Measurements from ENCODE around the gene ADCYAP1R1.

The ADCYAP1R1 gene

GRCh38 chr7:31092606-31093005, 40.5 kb downstream of the ADCYAP1R1 start:
- DNase-seq, result no peak

- peak; percentile 23 for DNase-seq
Observed at GRCh38 chr7:31093282-31093681, 41.2 kb downstream of the ADCYAP1R1 start.

- DNase-seq, result peak; percentile 12
Observed at GRCh38 chr7:31094271-31094670, 42.2 kb downstream of the ADCYAP1R1 start.

GRCh38 chr7:31095286-31096197, 43.4 kb downstream of the ADCYAP1R1 start:
- DNase-seq, result peak; percentile 16

- DNase-seq, result peak; percentile 37
Observed at GRCh38 chr7:31096198-31096876, 44.2 kb downstream of the ADCYAP1R1 start.

- peak; percentile 35 for DNase-seq
Observed at GRCh38 chr7:31096877-31097258, 44.8 kb downstream of the ADCYAP1R1 start.

- DNase-seq, result peak; percentile 19
Observed at GRCh38 chr7:31098642-31099360, 46.7 kb downstream of the ADCYAP1R1 start.

GRCh38 chr7:31099451-31100444, 47.6 kb downstream of the ADCYAP1R1 start:
- DNase-seq, result peak; percentile 48

- DNase-seq, result peak; percentile 46
Observed at GRCh38 chr7:31100445-31100844, 48.3 kb downstream of the ADCYAP1R1 start.

- peak; percentile 22 for DNase-seq
Observed at GRCh38 chr7:31100871-31101270, 48.8 kb downstream of the ADCYAP1R1 start.

GRCh38 chr7:31101544-31101943, 49.4 kb downstream of the ADCYAP1R1 start:
- peak; percentile 40 for DNase-seq

- DNase-seq, result peak; percentile 43
Observed at GRCh38 chr7:31102151-31102972, 50.3 kb downstream of the ADCYAP1R1 start.

GRCh38 chr7:31102973-31103850, 51.1 kb downstream of the ADCYAP1R1 start:
- peak; percentile 52 for DNase-seq

GRCh38 chr7:31104361-31105255, 52.5 kb downstream of the ADCYAP1R1 start:
- peak; percentile 35 for DNase-seq

- DNase-seq, result peak; percentile 38
Observed at GRCh38 chr7:31105256-31105950, 53.3 kb downstream of the ADCYAP1R1 start.

GRCh38 chr7:31106303-31107105, 54.4 kb downstream of the ADCYAP1R1 start:
- peak; percentile 38 for DNase-seq
